PC-3 (cell line): ENCODE data around the gene CABLES1. TPM values are rescaled to one million over a fixed set of nuclear protein-coding genes. Genes with fewer than 3 reads are reported as not detected.
A peak's percentile ranks its signal among the peaks of the same experiment; 100 is the strongest.

Experiments
- ATAC-seq: fragments of 200-7000 bp; cut with Tn5 transposase; 2 replicates; pipeline ENCODE4 v1.9.1; 2020; ENCODE audit warnings: mild to moderate bottlenecking, moderate library complexity
- BruUV-seq: library from RNA; stranded (reverse); fragments of 400-500 nt; replicated peaks from 2 replicates; lab custom pipeline; 2021; lab: Mats Ljungman, UMichigan
- CTCF ChIA-PET: fragments of 300-600 bp; sonication (Branson Sonifier 250); formaldehyde crosslinking; loops from one replicate; lab custom pipeline; 2022; ENCODE audit warnings: antibody characterized with exemption; lab: Charles Lee
- POLR2A ChIA-PET: fragments of 300-600 bp; sonication (Branson Sonifier 250); formaldehyde crosslinking; loops from one replicate; lab custom pipeline; 2022; ENCODE audit warnings: antibody characterized with exemption; ENCODE audit not compliant: unreplicated experiment; lab: Charles Lee
- DNase-seq: peaks from one replicate; pipeline ENCODE4 v3.0.0-alpha.2; 2015
- H2AFZ ChIP-seq: fragments of 300-600 bp; sonication (generic); 2 replicates; pipeline ENCODE4 v1.6.0; 2016; ENCODE audit warnings: antibody characterized with exemption, low read length
- H3F3A ChIP-seq: fragments of 300-600 bp; sonication (generic); one replicate; pipeline ENCODE4 v1.6.0; 2017; ENCODE audit warnings: antibody characterized with exemption, low read length, control low read depth, mild to moderate bottlenecking; ENCODE audit not compliant: unreplicated experiment
- H3K27ac ChIP-seq: fragments of 300-600 bp; sonication (generic); 2 replicates; pipeline ENCODE4 v1.5.1; 2016; ENCODE audit warnings: mild to moderate bottlenecking, low read length
- H3K27me3 ChIP-seq: fragments of 300-600 bp; sonication (generic); 2 replicates; pipeline ENCODE4 v1.6.1; 2016; ENCODE audit warnings: low read length, mixed read lengths
- H3K36me3 ChIP-seq: fragments of 300-600 bp; sonication (generic); 2 replicates; pipeline ENCODE4 v1.6.1; 2016; ENCODE audit warnings: low read depth, mixed run types, low read length, mixed read lengths
- H3K4me1 ChIP-seq: fragments of 300-600 bp; sonication (generic); 2 replicates; pipeline ENCODE4 v1.5.1; 2016; ENCODE audit warnings: low read length; ENCODE audit not compliant: insufficient read depth
- H3K4me2 ChIP-seq: fragments of 300-600 bp; sonication (generic); 2 replicates; pipeline ENCODE4 v1.6.0; 2016; ENCODE audit warnings: low read length
- H3K4me3 ChIP-seq: fragments of 300-600 bp; sonication (generic); 2 replicates; pipeline ENCODE4 v1.5.1; 2016; ENCODE audit warnings: mild to moderate bottlenecking, low read length, mixed read lengths
- H3K79me2 ChIP-seq: fragments of 300-600 bp; sonication (generic); 2 replicates; pipeline ENCODE4 v1.6.1; 2017; ENCODE audit warnings: low read length, mixed read lengths
- H3K9ac ChIP-seq: fragments of 300-600 bp; sonication (generic); 2 replicates; pipeline ENCODE4 v1.6.0; 2016; ENCODE audit warnings: mild to moderate bottlenecking, low read length
- H3K9me2 ChIP-seq: fragments of 300-600 bp; sonication (generic); replicated peaks from 2 replicates; pipeline ENCODE4 v1.6.1; 2016; ENCODE audit warnings: mixed run types, low read length, mixed read lengths
- H3K9me3 ChIP-seq: fragments of 300-600 bp; sonication (generic); 2 replicates; pipeline ENCODE4 v1.6.1; 2016; ENCODE audit warnings: low read length, mixed read lengths
- H4K20me1 ChIP-seq: fragments of 300-600 bp; sonication (generic); 2 replicates; pipeline ENCODE4 v1.6.1; 2016; ENCODE audit warnings: low read length, mixed read lengths
- CTCF ChIP-seq: fragments of 300-600 bp; sonication (generic); conservative IDR thresholded peaks from 2 replicates; pipeline ENCODE4 v1.5.1; 2017; ENCODE audit warnings: antibody characterized with exemption, low read depth, mild to moderate bottlenecking, low read length
- EZH2 ChIP-seq: fragments of 300-600 bp; sonication (generic); IDR thresholded peaks from one replicate; pipeline ENCODE4 v1.6.1; 2017; ENCODE audit warnings: antibody characterized with exemption, mild to moderate bottlenecking, low read length; ENCODE audit not compliant: unreplicated experiment
- EZH2phosphoT487 ChIP-seq: fragments of 300-600 bp; sonication (generic); IDR thresholded peaks from 2 replicates; pipeline ENCODE4 v1.6.1; 2018; ENCODE audit warnings: mild to moderate bottlenecking, antibody characterized with exemption, low read length, borderline replicate concordance
- intact Hi-C: fragments of 100-400 bp; cut with micrococcal nuclease; formaldehyde crosslinking; loops from 2 replicates; pipeline ENCODE4 v1.9.0; 2023
- total RNA-seq: library from RNA; depleted of rRNA; stranded (reverse); fragments of >200 nt; gene quantifications from 2 replicates; pipeline ENCODE4 v1.2.3, GENCODE V29; 2014

The CABLES1 gene
- total RNA-seq, 1 experiment from 2014 or later, result 18.6 TPM

- Histone ChIP-seq H3K4me1 (peaks cover 40% of the 10 kb centered on the region), H3K9me3 (no peaks in the 10 kb centered on the region), H4K20me1 (no peaks in the 10 kb centered on the region), H3F3A (no peaks in the 10 kb centered on the region), H3K36me3 (no peaks in the 10 kb centered on the region), H3K4me3 (no peak overlapping the region), H3K4me2 (peak overlapping the region; percentile 58), H3K9ac (0 out of 2 replicates have a peak overlapping the region, but pooled peaks have one; percentile 13), H3K9me2 (no peaks in the 10 kb centered on the region), H3K27ac (peak overlapping the region; percentile 78), H2AFZ (no peak overlapping the region), H3K27me3 (no peaks in the 10 kb centered on the region), H3K79me2 (no peaks in the 10 kb centered on the region)
- no peak for TF ChIP-seq CTCF
- TF ChIP-seq EZH2, result no peak
- TF ChIP-seq EZH2phosphoT487, result no peak
- ChIA-PET POLR2A (interaction anchor here (0.6 kb wide), 3 partner anchors 37 to 228 kb away, joined by 3 to 23 read pairs (median 4); no protein-coding TSS in a partner anchor), CTCF (interaction anchor here (0.6 to 1.4 kb wide), 2 partner anchors 58 to 153 kb away, joined by 3 to 6 read pairs; no protein-coding TSS in a partner anchor)
- BruUV-seq, result no TSS peak
- intact Hi-C loops, result loop anchor here (2.0 to 5.0 kb wide), 3 partner anchors 59 to 148 kb away; no protein-coding TSS in a partner anchor
- ATAC-seq (peak; percentile 78), DNase-seq (peak; percentile 82)
Measured at GRCh38 chr18:23225503-23225902, 90.2 kb downstream of the CABLES1 start.

GRCh38 chr18:23226391-23226790 is 91.1 kb downstream of the CABLES1 start:
- H3K9ac ChIP-seq, result no peak overlapping the region
- no TSS peak for BruUV-seq
- H3K27ac ChIP-seq, result no peak overlapping the region
- H3K4me1 ChIP-seq, result peaks cover 45% of the 10 kb centered on the region
- no peaks in the 10 kb centered on the region for H3K9me3 ChIP-seq
- H3K4me3 ChIP-seq, result no peak overlapping the region
- H3K9me2 ChIP-seq, result no peaks in the 10 kb centered on the region
- ChIA-PET CTCF (interaction anchor here (0.6 kb wide), 1 partner anchor 130 kb away, joined by 3 read pairs; no protein-coding TSS in a partner anchor), POLR2A (no interaction called here)
- H4K20me1 ChIP-seq, result no peaks in the 10 kb centered on the region
- no peak for TF ChIP-seq EZH2
- no peak for TF ChIP-seq CTCF
- TF ChIP-seq EZH2phosphoT487, result no peak
- no peak overlapping the region for H3K4me2 ChIP-seq
- no peaks in the 10 kb centered on the region for H3F3A ChIP-seq
- intact Hi-C loops, result loop anchor here (5.0 kb wide), 2 partner anchors 84 to 149 kb away; no protein-coding TSS in a partner anchor
- H3K36me3 ChIP-seq, result no peaks in the 10 kb centered on the region
- no peak overlapping the region for H2AFZ ChIP-seq
- no peaks in the 10 kb centered on the region for H3K27me3 ChIP-seq
- no peak for DNase-seq
- no peaks in the 10 kb centered on the region for H3K79me2 ChIP-seq
- ATAC-seq, result no peak
